Measurements from ENCODE around the gene RIN3.

The RIN3 gene, protein sequence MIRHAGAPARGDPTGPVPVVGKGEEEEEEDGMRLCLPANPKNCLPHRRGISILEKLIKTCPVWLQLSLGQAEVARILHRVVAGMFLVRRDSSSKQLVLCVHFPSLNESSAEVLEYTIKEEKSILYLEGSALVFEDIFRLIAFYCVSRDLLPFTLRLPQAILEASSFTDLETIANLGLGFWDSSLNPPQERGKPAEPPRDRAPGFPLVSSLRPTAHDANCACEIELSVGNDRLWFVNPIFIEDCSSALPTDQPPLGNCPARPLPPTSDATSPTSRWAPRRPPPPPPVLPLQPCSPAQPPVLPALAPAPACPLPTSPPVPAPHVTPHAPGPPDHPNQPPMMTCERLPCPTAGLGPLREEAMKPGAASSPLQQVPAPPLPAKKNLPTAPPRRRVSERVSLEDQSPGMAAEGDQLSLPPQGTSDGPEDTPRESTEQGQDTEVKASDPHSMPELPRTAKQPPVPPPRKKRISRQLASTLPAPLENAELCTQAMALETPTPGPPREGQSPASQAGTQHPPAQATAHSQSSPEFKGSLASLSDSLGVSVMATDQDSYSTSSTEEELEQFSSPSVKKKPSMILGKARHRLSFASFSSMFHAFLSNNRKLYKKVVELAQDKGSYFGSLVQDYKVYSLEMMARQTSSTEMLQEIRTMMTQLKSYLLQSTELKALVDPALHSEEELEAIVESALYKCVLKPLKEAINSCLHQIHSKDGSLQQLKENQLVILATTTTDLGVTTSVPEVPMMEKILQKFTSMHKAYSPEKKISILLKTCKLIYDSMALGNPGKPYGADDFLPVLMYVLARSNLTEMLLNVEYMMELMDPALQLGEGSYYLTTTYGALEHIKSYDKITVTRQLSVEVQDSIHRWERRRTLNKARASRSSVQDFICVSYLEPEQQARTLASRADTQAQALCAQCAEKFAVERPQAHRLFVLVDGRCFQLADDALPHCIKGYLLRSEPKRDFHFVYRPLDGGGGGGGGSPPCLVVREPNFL

DNA sequence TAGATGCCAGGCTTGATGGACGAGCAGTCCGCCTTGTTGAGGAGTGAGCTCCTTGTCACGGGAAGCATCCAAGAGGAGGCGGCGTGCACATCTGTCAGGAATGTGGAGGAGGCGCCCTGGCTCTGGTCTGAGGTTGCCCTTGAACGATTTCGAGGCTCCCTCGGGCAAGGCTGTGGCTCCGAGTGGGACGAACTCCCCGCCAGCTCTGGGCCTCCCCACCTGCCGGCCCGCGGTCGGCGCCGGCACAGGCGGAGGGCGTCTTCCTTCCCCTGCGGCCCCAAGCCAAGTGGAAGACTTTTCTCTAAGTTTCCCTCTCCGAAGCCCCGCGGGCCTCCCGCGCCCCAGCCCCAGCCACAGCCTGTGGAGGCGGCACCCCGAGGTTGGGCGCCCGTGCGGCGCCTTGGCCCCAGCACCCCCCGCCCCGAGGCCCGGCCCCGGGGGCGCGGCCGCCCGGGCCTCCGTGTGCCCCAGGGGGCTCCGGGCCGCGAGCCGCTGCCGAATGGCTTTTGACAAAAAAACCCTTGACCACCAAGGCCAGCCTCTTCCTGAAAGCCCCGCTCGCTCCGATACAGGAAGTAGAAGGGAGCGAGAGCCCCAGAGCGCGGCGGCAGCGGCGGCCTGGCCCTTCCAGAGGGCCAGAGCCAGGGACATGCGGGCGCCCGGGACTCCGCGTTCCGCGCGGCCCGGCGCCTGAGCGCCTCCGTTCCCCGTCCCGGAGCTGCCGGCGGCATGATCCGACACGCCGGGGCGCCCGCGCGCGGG is at the start of gene RIN3:
Gene RIN3 (plus strand): TSS at position 578 of the 762 bp plus-strand sequence. CDS start 152 bp downstream, at position 730.
- DNase-seq, result no peak

DNA sequence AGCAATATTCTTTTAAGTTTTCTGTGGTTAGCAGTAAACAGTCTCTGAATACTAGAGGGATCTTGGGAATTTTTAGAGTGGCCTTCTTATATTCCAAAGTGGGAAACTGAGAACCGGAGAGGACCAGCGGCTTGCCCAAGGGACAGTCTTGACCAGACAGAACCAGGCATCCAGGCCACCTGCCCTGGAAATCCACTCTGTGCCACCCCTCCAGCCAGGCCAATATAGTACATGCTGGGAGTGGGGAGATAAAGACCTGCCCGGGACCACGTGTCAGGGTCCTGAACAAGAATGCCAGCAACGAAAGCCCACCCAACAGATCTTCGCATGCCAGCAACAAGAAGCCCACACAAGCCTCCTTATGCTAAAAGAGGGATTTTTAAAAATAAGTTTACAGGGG is 49.4 kb upstream of the RIN3 start:
- DNase-seq, result no peak

DNA sequence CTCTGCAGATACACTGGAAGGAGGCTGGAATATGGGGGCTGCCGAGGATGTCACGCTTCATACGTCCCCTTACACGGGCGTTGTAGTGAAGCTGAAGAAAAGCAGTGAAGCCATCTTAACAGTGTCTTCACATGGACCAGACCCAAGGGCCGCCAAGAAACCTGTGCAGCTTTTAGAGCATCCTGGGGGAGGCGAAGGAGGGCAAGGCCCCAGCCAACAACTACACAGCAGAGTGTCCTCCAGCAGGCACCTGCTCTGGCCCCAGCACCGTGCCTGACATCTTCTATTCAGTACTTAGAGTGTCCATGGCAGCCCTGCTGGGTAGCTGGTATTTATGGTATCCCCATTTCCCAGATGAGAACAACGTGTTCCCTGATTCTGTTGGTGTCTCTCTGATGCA is 48.9 kb upstream of the RIN3 start:
- DNase-seq, result no peak

DNA sequence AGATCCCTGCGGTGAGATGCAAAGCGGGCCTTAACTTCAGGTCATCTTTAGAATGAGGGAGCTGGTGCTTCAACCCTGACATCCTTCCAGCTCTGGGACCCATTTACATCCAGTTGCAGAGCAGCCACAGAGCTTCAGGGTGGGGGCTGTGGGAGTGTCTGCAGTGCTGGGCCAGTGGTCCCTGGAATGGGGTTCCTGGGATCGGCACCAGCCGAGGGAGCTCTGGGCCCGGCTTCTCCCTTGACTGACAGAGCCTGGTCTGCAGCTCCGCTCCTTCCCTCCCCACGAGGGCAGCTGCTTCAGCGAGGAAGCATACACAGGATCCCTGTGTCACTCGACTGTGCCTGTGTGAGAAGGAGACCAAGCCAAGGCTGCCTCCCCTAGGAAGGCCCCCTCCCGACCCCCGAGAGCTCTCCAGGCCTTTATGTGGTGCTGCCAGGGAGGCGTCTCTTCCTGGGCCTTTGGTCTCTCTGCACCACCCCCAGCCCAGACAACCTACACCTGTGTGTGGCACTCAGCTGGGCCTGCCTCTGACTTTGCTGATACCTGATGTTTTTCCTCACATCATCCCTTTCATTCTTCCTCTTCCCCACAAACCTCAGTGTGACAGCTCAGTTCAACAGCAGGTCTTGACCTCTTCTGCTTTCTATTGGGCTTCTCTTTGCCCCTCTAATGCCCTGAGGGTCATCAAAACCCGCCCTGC is 48.1 kb upstream of the RIN3 start:
- DNase-seq, result no peak

GRCh38 chr14:92466059-92466458 is 47.5 kb upstream of the RIN3 start:
- DNase-seq, result no peak

DNA sequence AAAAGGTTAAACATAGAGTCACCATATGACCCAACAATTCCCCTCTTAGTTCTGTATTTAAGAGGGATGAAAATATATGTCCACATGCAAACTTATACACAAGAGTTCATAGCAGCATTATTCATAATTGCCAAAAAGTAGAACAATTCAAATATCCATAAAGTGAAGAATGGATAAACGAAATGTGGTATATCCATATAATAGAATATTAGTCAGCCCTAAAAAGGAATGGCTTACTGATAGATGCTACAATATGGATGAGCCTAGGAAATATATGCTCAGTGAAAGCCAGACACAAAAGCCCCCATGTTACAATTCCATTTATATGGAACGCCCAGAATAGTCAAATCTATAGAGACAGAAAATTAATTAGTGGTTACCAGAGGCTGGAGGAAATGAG is 44.1 kb upstream of the RIN3 start:
- DNase-seq, result no peak

- DNase-seq, result no peak
Observed at GRCh38 chr14:92470215-92470614, 43.4 kb upstream of the RIN3 start.

DNA sequence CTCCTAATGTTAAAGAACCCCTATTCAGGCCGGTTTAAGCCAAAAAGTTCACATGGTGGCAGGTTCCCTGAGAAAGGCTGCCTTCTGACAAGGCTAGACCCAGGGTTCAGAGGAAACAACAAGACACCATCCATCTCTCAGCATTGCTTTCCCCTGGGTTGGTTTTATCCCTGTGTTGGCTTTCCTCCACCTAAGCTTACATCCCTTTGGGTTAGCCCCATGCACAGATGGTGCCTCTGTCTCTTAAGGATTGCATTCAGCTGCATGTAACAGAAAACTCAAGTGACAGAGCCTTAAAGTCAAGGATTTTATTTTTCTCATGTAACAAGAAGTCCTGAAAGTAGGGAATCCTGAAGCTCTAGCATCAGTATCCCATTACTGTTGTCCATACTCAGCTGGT is 42.8 kb upstream of the RIN3 start:
- DNase-seq, result no peak

DNA sequence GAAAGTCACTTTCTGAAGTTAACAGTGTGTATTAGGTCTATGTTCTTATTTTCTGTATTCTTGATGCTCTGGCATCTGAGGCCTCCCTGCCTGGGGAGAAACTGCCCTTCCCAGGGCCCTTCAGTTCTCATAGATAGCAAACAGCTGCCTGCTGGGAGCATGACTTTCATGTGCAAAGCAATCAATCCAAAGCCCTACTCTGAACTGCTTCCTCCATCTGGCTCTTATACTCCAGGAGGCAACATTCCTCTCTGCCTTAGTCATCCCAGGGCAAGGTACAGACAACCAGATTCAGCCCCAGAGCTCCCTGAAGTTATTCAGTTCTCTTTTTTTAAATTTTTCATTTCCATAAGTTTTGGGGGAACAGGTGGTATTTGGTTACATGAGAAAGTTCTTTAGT is 41.7 kb upstream of the RIN3 start:
- DNase-seq, result no peak

- DNase-seq, result no peak
Observed at GRCh38 chr14:92472860-92473259, 40.7 kb upstream of the RIN3 start.

DNA sequence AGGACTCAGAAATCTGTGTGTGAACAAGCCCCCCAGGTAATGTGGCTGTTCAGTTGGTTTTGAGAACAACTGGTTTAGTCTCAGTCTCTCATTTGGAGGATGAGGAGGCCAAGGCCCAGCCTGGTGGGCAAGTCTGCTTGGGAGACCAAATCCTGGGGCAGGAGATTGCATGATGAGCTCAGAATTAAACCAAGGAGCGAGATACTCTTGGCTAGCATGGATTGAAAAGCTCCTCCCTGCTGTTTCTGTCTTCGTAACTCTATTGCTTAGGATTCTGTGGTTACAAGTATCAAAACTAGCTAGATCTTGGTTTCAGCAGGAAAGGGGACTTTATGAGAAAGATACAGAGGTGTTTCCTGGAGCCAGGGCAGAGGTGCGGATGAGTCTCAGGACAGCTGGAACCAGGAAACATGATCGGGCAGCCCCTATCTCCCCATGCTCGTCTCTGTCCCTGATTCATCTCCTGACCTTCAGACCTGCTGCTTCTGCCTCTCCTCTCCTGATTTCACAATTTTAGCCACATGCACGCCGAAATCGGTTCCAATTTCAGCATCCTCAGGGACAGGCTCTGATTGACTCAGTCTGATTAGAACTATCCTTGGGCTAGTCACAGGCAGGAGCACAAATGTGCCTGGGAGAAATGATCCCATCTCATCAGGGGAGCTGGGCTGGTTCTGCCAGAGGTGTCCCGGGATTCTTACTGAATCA is 40.2 kb upstream of the RIN3 start:
- DNase-seq, result no peak

DNA sequence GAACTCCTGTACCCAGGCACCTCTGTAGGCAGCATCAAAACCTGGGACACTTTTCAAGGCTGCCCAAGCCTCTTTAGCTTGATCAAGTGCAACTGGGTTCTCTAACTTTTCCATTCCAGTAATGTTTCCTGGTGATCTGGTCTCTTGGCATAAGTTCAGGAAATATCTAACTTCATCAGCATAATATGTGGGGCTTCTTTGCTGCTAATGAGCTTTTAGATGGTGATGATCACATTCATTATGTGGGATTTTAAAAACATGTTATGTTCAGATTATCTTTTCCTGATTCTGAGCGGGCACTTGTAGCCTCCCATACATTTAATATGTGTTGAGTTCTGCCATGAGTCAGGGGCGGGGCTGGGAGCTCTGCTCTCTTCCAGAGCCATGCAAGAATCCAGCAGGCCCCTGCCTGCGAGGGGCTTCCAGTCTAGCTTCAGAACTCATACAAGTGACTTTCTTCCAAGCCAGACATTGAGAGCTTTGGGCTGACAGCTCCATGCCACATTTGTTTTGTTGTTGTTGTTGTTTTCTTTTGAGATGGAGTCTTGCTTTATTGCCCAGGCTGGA is 39.5 kb upstream of the RIN3 start:
- no peak for DNase-seq

GRCh38 chr14:92475037-92475436 is 38.5 kb upstream of the RIN3 start:
- no peak for DNase-seq

DNA sequence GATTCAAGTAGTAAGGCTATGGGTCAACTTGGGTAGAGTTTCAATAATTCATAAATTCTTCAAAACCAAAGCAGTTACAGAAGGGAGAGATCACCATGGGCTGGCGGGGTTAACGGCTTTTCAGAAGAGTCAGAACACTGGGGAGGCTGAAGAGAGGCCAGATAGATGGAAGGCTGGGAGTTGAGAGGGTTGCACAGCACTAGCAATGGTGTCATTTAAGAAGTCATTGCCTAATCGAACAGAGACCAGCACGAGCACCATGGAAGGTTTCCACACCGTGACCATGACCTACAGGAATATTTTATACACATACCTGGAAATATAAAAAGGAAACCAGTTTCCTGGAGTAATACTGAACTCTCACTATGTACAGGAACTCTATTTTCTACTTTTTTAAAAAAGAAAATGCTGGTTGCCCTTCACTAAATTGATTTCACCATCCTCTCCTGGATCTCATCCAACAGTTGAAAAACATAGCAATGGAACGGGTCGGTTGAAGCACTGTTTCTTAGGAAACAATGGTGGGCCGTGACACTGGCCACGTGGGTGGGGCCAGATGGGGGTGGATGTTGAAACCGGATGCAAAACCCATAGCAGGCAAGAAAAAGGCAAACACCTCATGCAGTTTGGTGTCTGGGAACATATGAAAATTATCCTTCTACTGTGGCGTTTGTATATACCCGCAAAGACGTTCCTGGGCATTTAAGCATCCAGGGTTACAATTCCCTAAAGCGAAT is 38.0 kb upstream of the RIN3 start:
- no peak for DNase-seq

DNA sequence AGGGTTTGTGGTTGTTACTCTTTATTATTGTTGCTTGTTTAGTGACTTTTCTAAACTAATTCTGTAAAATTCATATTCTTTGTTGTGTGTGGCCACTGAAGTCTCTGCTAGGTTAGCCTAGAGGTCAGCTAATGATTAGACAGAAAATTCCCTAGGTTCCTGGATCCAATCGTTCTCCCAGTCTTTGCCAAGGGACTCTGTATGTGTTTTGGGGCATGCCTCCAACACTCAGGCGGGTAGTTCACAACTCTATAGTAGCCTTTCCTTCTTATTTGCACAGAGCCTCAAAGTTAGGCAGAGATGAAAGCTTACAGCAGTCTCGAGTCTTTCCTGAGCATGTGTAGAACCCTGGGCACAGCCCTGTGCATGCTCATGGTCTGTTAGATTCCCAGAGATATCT is 32.7 kb upstream of the RIN3 start:
- no peak for DNase-seq

GRCh38 chr14:92481386-92481785 is 32.2 kb upstream of the RIN3 start:
- no peak for DNase-seq

DNA sequence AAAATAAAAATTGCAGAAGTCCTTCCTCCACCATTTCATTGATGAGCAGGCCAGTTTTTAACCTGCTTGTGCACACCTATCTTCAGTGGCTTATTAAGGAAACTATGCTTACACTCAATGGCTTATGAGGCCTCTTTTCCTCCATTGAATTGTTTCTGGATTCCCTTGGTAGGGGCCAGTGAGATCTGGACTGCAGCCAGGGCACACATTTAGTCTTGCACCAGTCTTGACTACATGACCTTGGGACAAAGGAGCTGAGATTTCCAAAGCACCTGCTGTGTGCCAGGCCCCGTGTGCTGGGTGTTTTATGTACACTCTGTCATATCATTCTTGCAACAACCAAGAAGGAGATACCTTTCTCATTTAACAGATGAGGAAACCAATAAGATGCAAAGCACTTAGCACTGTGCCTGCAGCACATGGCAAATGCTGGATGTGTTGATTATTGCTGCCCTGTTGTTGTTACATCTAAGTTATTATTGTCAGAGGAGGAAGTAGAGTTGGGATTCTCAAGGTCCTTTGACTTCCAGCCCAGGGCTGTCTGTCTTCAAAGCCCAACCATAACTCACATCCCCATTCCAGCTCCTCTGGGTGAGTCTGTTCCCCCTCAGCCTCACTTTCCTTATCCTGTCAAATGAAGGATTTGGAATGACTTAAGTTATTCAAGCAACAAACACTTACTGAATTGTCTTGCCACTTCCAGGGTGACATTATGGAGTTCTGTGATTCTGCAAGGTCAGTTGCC is 31.6 kb upstream of the RIN3 start:
- DNase-seq, result no peak

- no peak for DNase-seq
Observed at GRCh38 chr14:92482621-92483319, 30.8 kb upstream of the RIN3 start.

GRCh38 chr14:92484132-92484823 is 29.3 kb upstream of the RIN3 start:
- no peak for DNase-seq

Data from activated CD4-positive, CD25-positive, alpha-beta regulatory T cell (primary cell).